GM18907 (cell line): ENCODE results near the gene TFG.
A peak's percentile ranks its signal among the peaks of the same experiment; 100 is the strongest.

Source experiments
- ATAC-seq: cut with Tn5 transposase; IDR thresholded peaks from one replicate; pipeline ENCODE4 v1.9.1; 2021; ENCODE audit warnings: mild to moderate bottlenecking, moderate library complexity; ENCODE audit not compliant: unreplicated experiment

Gene TFG

DNA sequence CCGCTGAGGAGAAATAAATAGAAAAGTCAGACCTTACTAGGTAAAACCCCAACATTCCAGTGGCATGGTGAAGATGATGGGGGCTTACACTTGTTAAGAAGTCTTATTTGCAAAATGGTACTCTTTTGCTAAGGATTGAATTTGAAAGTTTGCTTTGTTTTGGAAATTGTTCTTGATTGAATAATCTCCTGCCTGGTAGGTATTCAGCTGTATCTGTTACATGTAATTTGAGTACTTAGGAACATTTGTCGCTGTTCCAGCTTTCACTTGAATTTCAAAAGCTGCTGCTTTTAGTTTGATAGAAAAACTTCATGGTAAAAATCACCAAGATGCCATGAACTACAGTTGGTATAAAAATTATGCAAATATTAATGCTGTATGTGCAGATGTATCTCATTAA, 44.6 kb downstream of the TFG start:
- ATAC-seq, result no peak

DNA sequence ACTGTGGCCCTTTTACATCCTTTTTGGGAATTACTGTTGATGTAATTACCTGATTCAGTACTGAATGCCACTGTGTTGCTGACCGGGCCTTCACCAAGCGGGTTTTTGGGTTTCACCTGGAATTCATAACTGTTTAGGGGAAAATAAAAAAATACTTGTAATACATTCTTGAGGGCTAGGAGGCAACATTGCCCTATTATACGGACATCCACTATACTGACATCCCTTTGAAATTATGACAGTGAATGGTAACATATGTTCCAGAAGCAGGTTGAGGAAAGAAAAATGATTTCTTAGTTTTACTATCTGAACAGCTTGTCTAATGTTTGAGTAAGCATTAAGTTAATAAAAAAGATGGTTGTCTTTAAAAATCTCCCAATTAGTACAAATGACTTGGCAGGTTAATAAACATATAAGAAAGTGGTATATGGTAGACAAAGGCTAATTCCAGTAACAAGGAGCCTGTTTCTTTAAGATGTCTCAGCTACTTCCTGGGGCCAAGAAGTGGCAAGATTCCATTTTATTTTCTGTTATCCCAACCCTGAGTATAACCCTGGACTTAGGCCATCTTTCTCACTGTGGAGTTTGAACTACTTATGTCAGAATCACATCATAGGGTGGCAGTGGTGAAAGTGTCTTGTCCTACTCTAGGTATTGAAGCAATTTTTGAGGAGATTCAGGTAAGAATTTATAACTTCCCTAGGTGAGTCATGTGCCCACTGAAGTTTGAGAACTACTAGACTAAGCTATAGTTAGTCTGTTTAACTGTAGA, 45.5 kb downstream of the TFG start:
- no peak for ATAC-seq

- no peak for ATAC-seq
Measured at GRCh38 chr3:100756441-100756840, 47.1 kb downstream of the TFG start.

DNA sequence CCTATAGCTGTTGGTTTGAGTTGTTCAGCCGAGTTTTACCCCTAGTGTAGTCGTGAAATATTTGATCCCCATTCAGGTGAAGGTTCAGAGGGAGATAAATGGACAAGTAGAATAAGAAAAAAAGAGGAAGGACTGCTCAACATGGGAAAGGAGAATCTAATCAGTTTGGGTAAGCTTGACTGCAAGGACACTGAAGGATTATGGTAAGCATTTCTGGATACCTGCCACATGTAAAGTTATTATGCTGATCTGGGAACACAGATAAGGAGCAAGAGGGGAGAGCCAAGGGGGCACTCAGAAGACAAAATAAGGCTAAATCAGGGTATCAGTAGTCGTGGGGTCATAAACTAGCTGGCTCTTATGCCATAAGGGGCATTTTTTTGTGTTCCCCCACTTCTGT, 49.9 kb downstream of the TFG start:
- no peak for ATAC-seq

DNA sequence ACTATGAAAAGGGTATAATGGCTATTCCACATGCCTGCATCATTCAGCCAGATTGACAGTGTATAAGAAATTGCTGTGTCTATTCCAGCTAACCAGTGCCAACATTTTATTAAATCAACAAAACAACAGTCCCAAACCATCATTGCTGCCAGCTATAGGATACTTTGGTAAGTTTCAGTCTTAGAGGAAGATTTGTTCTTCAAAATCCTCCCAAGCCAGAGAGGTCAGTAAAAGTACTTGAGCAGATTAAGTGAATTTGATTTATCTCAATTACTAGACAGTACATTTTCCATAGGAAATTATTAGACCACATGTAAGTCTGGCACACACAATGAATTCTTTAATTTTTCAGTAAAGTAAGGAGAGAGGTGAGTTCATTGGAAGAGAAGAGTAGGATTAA, 50.7 kb downstream of the TFG start:
- no peak for ATAC-seq

GRCh38 chr3:100760377-100760776, 51.1 kb downstream of the TFG start:
- ATAC-seq, result no peak

GRCh38 chr3:100761211-100761942, 52.1 kb downstream of the TFG start:
- peak; percentile 80 for ATAC-seq

DNA sequence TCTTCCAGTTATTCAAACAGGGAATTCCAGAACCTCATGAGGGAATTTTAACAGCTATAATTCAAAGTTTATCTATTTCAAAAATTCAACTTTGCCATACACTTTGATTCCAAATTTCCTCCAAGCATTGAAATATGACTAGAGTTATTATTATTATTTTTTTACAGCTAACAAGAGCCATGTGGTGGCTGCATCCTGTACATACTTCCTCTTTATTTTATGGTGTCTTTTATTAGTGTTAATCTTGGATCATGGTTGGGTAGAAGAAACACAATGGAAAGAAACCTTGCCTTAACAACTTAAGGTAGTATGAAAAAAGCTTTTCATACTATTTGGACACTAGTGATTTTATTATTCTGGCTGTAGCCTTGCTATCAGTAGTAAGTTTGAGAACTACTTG, 52.7 kb downstream of the TFG start:
- no peak for ATAC-seq

DNA sequence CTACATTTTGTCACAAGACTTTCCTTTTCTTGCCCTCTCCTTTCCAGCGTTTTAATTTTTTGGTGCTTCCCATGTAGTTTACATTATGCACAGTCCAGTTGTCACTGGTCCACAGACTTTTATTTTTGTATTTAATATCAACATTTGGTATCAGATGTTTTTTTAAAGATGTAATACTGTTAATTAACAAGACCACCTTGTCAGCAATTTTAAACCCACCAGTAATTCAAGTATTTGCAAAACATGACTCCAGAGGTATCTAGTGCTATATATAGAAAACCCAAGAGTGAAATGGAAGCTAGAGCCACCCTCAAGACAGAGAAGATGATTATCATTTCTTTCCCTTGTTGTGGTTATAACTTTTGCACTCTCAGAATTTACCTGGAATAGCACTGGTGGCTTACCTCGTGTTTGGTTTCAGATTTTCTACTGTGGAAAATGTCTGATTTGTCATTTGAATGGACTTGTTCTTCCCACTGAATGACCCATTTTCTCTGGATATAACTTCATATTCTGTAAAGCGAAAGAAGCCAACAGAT, 56.2 kb downstream of the TFG start:
- ATAC-seq, result no peak

- ATAC-seq, result no peak
Measured at GRCh38 chr3:100766069-100766468, 56.8 kb downstream of the TFG start.

DNA sequence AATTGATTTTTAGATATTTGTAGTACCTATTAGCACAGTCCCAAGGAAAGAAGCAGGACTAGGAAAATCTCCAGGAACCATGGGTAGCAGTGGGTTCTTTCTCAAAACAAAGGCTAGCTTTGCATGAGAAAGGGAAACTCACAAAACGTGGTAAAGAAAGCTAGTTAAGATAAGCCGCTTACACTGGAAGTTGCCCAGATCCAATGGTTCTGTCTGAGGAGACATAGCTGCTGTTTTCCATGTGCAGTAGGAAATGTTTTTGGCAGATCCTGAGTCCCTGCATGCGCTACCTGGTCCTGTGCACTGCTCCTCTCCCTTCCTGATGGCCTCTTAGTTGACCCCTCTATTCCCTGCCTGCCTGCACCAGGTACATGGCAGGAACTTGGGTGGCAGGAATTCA, 60.4 kb downstream of the TFG start:
- no peak for ATAC-seq

GRCh38 chr3:100775226-100775625, 65.9 kb downstream of the TFG start:
- ATAC-seq, result no peak

GRCh38 chr3:100775669-100776068, 66.4 kb downstream of the TFG start:
- no peak for ATAC-seq

DNA sequence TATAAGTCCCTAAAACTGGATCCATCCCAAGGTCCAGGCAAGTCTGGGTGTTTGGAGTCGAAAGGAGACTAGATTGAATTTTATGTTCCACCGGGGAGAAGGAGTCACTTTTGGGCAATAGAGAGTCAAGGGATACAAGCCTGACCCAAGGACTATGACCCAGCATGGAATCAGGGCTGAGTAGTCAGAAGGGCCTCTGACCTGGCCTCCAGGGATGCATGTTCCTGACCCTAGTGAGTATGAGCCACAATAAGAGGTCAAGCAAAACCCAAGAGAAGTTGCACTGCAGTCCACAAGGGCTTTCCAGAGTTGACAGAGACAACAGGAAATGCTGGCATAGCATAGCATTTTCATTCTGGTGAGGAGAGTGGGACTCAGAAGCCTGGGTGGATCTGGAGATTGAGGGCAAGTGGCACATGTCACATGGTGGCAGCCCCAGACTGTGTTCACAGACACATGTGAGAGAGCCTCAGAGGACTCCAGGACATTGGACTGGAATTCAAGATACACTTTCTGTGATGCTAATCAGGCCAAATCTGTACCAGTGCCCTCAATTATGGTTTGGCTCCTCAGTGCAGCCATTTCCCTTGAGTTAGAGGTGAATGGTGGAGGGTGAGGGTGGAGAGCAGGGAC, 66.9 kb downstream of the TFG start:
- ATAC-seq, result no peak

DNA sequence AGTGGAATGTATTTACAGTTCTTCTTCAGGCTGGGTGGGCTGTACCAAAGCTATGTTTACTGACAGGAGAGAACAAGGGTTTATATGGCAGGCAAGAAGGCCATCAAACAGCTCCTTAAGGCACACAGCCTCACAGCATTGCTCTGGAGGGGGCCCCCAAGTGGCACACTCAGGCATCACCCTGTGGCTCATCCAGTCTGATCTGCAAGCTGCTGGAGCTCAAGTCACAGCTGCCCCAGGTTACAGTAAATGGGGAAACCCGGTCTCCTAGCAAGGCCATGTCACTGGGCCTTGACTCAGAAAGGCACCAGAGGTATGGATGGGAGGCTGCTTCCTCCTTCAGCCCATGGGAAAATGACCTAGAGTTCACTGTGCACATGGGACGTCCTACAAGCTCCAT, 67.5 kb downstream of the TFG start:
- no peak for ATAC-seq

GRCh38 chr3:100777271-100777670, 68.0 kb downstream of the TFG start:
- no peak for ATAC-seq

GRCh38 chr3:100779480-100779879, 70.2 kb downstream of the TFG start:
- no peak for ATAC-seq

- no peak for ATAC-seq
Measured at GRCh38 chr3:100780071-100780622, 70.9 kb downstream of the TFG start.

DNA sequence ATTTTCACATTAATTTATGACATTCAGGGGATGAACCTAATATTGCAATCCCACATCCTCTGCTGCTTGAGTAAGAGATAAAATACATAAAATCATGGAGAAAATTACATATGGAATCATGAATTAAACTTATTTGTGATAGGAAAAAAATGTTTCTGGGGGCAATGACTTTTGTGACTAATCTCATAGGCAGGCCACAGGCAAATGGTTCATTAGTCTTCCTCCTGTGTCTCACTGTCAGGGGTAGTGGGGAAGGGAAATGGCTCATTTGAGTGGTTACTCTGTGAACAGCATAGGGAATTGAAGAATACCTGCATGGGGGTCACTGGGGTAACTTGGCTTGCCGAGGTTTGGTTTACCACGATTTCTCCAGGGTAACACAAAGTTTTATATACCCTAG, 72.0 kb downstream of the TFG start:
- ATAC-seq, result no peak

GRCh38 chr3:100782348-100782747, 73.1 kb downstream of the TFG start:
- ATAC-seq, result no peak

DNA sequence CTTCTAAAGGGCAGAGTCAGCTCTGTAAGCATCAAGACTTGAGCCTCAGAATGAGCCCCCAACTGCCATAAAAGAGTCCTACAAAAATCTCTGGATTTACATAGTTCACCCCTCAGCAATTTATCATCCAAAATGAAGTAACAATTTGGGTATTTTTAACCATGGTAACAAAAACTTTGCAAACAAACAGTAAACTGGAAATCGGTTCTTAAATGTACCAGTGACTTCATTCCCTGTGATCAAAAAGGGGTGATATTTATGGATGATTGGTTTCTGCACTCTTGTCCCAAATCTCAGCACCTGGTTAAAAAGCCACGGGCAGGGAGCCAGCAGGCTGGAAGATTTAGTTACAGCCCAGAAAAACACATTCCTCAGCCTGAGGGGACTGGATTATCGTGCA, 73.6 kb downstream of the TFG start:
- ATAC-seq, result no peak

DNA sequence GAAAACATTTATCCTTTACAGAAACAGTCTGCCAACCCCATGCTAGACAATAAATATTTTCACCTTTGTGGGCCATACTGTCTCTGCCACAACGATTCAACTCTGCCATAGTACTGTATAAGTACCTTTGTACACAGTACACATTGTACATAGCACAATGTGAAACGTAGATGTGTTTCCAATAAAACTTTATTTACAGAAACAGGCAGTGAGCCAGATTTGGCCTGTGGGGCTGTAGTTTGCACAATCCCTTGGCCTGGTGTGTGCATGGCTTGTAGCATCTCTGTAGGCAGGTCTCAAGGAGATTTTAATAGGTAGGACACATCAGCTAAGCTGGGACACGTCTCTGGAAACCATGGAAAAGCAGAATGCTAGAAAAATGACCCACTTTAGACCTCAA, 74.3 kb downstream of the TFG start:
- no peak for ATAC-seq
